Measurements from ENCODE around the gene BBS12.

DNA sequence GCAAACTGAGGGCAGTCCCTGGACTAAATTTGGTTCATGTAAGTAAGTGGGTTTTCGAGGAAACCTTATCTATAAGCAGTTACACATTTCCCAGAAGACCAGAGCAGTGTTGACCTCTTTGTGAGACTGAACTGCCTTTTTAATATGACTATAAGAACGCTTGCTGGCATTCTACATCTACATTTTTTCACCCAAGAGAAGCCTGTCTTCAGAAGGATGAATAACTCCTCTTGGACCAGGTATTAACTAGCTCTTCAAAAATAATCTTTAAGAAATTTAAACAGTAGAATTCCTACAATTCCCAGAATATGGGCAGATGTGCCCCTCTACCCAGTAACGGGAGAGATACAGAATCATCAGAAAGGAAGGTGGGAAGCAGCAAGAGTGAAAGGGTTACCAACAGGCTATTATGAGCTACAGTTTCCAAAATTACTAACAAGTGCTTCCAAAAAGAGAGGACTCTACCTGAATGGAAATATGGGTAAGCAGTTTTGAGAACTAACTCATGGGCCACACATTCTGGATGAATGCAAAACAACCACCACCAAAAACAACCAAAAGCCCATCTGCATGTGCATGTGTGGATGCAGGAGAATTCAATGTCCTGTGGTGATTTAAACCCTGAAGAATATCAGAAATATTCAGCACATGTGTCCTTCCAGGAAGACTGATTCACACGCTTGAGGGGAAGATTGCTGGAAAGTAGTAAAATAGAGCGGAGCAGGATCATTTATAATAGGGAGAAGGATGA is 17.4 kb downstream of the BBS12 start:
- TF ChIP-seq, protein P1, sequence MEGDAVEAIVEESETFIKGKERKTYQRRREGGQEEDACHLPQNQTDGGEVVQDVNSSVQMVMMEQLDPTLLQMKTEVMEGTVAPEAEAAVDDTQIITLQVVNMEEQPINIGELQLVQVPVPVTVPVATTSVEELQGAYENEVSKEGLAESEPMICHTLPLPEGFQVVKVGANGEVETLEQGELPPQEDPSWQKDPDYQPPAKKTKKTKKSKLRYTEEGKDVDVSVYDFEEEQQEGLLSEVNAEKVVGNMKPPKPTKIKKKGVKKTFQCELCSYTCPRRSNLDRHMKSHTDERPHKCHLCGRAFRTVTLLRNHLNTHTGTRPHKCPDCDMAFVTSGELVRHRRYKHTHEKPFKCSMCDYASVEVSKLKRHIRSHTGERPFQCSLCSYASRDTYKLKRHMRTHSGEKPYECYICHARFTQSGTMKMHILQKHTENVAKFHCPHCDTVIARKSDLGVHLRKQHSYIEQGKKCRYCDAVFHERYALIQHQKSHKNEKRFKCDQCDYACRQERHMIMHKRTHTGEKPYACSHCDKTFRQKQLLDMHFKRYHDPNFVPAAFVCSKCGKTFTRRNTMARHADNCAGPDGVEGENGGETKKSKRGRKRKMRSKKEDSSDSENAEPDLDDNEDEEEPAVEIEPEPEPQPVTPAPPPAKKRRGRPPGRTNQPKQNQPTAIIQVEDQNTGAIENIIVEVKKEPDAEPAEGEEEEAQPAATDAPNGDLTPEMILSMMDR (IDR thresholded peaks at IDR 0.05) = no peak
- no peak for TF ChIP-seq POLR2A (IDR thresholded peaks at IDR 0.05)

All from lower leg skin (tissue), 3 donors.